ENCODE measurements around the gene SLC38A9. TPM values are rescaled to one million over a fixed set of nuclear protein-coding genes. Genes with fewer than 3 reads are reported as not detected.

The SLC38A9 gene
- total RNA-seq, 1 donor from 2014 or later: 52.9 TPM

- DNase-seq (ENCODE audit: extremely low read depth, low read depth, low spot score): no peak
Observed at GRCh38 chr5:55584398-55585205, 127.5 kb downstream of the SLC38A9 start.

GRCh38 chr5:55583578-55583977 is 128.5 kb downstream of the SLC38A9 start:
- no peak for DNase-seq (ENCODE audit: extremely low read depth, low read depth, low spot score)

GRCh38 chr5:55582256-55582655 is 129.9 kb downstream of the SLC38A9 start:
- DNase-seq (ENCODE audit: extremely low read depth, low read depth, low spot score): no peak

- DNase-seq (ENCODE audit: extremely low read depth, low read depth, low spot score): no peak
Observed at GRCh38 chr5:55580042-55580441, 132.1 kb downstream of the SLC38A9 start.

- DNase-seq (ENCODE audit: extremely low read depth, low read depth, low spot score): no peak
Observed at GRCh38 chr5:55578771-55579170, 133.4 kb downstream of the SLC38A9 start.

GRCh38 chr5:55577353-55578060 is 134.6 kb downstream of the SLC38A9 start:
- DNase-seq (ENCODE audit: extremely low read depth, low read depth, low spot score): no peak

GRCh38 chr5:55576661-55577060 is 135.5 kb downstream of the SLC38A9 start:
- no peak for DNase-seq (ENCODE audit: extremely low read depth, low read depth, low spot score)

Other genes starting within 250 kb of the SLC38A9 start
- 33.6 and 36.5 TPM in 2 replicates for gene PLPP1, start 177.4 kb downstream of the SLC38A9 start, total RNA-seq
- not detected in 2 replicates for gene DDX4, start 25.7 kb upstream of the SLC38A9 start, total RNA-seq
- gene IL31RA, start 139.0 kb upstream of the SLC38A9 start, total RNA-seq: 0.76 and 3.5 TPM in 2 replicates

Data from glomerular endothelial cell (primary cell).